Inferior parietal cortex (tissue), 1 donor: ENCODE results near the gene IL1RL2.
A peak's percentile ranks its signal among the peaks of the same experiment; 100 is the strongest.

ENCODE experiments used
- DNase-seq: peaks from one replicate; pipeline ENCODE4 v3.0.0-alpha.2; 2016; ENCODE audit errors: extremely low spot score

The IL1RL2 gene

GRCh38 chr2:102186791-102187495 lies at the start of gene IL1RL2:
TSS of gene IL1RL2 (plus strand) at chr2:102187023. CDS start at chr2:102187868, 845 bp downstream.
- no peak for DNase-seq

- no peak for DNase-seq
Measured at GRCh38 chr2:102137138-102137537, 49.7 kb upstream of the IL1RL2 start.

- no peak for DNase-seq
Measured at GRCh38 chr2:102138331-102138730, 48.5 kb upstream of the IL1RL2 start.

- DNase-seq = no peak
Measured at GRCh38 chr2:102139851-102140250, 47.0 kb upstream of the IL1RL2 start.

- DNase-seq = no peak
Measured at GRCh38 chr2:102140377-102140776, 46.4 kb upstream of the IL1RL2 start.

- DNase-seq = no peak
Measured at GRCh38 chr2:102141011-102141943, 45.5 kb upstream of the IL1RL2 start.

GRCh38 chr2:102141970-102142828 lies 44.6 kb upstream of the IL1RL2 start, which contains the start of gene IL1R1:
TSS of gene IL1R1 (plus strand) at chr2:102142746. CDS start at chr2:102157725, 14,979 bp downstream.
- peak; percentile 7 for DNase-seq

GRCh38 chr2:102142829-102143449 lies 43.9 kb upstream of the IL1RL2 start:
- no peak for DNase-seq

- DNase-seq = no peak
Measured at GRCh38 chr2:102143450-102143985, 43.3 kb upstream of the IL1RL2 start.

- no peak for DNase-seq
Measured at GRCh38 chr2:102144128-102144527, 42.7 kb upstream of the IL1RL2 start.

GRCh38 chr2:102145107-102145506 lies 41.7 kb upstream of the IL1RL2 start:
- DNase-seq = no peak

- DNase-seq = no peak
Measured at GRCh38 chr2:102145934-102146333, 40.9 kb upstream of the IL1RL2 start.

GRCh38 chr2:102147935-102148334 lies 38.9 kb upstream of the IL1RL2 start:
- no peak for DNase-seq

- no peak for DNase-seq
Measured at GRCh38 chr2:102149243-102149642, 37.6 kb upstream of the IL1RL2 start.

- no peak for DNase-seq
Measured at GRCh38 chr2:102149644-102150455, 37.0 kb upstream of the IL1RL2 start.

GRCh38 chr2:102154364-102154763 lies 32.5 kb upstream of the IL1RL2 start:
- no peak for DNase-seq

GRCh38 chr2:102154946-102155702 lies 31.7 kb upstream of the IL1RL2 start:
- DNase-seq = no peak

GRCh38 chr2:102155703-102156515 lies 30.9 kb upstream of the IL1RL2 start:
- DNase-seq = no peak
